Activated T-helper 1 cell treated with anti-CD3 and anti-CD28 coated beads, Interleukin-2, amount 50 U/mL, for 16 hours (primary cell): Measurements from ENCODE around the gene NAP1L1.

ENCODE experiments used
- DNase-seq, 2 donors: peaks; one replicate each; pipeline ENCODE4 v3.0.0-alpha.2; 2020; ENCODE audit warnings: low read depth in 1 of 2, low spot score in 1 of 2

Gene NAP1L1

GRCh38 chr12:76084863-76085519 lies 506 bp upstream of the NAP1L1 start:
- no peak for DNase-seq

GRCh38 chr12:76083246-76083903 lies 1.1 kb downstream of the NAP1L1 start:
- no peak for DNase-seq

GRCh38 chr12:76081909-76082308 lies 2.6 kb downstream of the NAP1L1 start:
- DNase-seq, result no peak

GRCh38 chr12:76080729-76081415 lies 3.6 kb downstream of the NAP1L1 start:
- no peak for DNase-seq

- no peak for DNase-seq
Measured at GRCh38 chr12:76080017-76080728, 4.3 kb downstream of the NAP1L1 start.

- DNase-seq, result no peak
Measured at GRCh38 chr12:76078748-76079147, 5.7 kb downstream of the NAP1L1 start.

GRCh38 chr12:76075448-76075847 lies 9.0 kb downstream of the NAP1L1 start:
- no peak for DNase-seq

GRCh38 chr12:76074701-76075336 lies 9.7 kb downstream of the NAP1L1 start:
- DNase-seq, result no peak

GRCh38 chr12:76073561-76073960 lies 10.9 kb downstream of the NAP1L1 start:
- no peak for DNase-seq

GRCh38 chr12:76072568-76072967 lies 11.9 kb downstream of the NAP1L1 start:
- no peak for DNase-seq

GRCh38 chr12:76069339-76069738 lies 15.1 kb downstream of the NAP1L1 start:
- no peak for DNase-seq

- DNase-seq, result no peak
Measured at GRCh38 chr12:76065917-76066316, 18.6 kb downstream of the NAP1L1 start.

- no peak for DNase-seq
Measured at GRCh38 chr12:76064904-76065303, 19.6 kb downstream of the NAP1L1 start.

- DNase-seq, result no peak
Measured at GRCh38 chr12:76060111-76060510, 24.4 kb downstream of the NAP1L1 start.

- no peak for DNase-seq
Measured at GRCh38 chr12:76057326-76057725, 27.2 kb downstream of the NAP1L1 start.

- no peak for DNase-seq
Measured at GRCh38 chr12:76055393-76055792, 29.1 kb downstream of the NAP1L1 start.

GRCh38 chr12:76049575-76050251 lies 34.8 kb downstream of the NAP1L1 start:
- no peak for DNase-seq

- no peak for DNase-seq
Measured at GRCh38 chr12:76047742-76048141, 36.7 kb downstream of the NAP1L1 start.

- no peak for DNase-seq
Measured at GRCh38 chr12:76047060-76047459, 37.4 kb downstream of the NAP1L1 start.

GRCh38 chr12:76043377-76043776 lies 41.1 kb downstream of the NAP1L1 start:
- DNase-seq, result no peak

- no peak for DNase-seq
Measured at GRCh38 chr12:76042147-76042546, 42.3 kb downstream of the NAP1L1 start.
